ENCODE data around the gene BHMT2.

Gene BHMT2

DNA sequence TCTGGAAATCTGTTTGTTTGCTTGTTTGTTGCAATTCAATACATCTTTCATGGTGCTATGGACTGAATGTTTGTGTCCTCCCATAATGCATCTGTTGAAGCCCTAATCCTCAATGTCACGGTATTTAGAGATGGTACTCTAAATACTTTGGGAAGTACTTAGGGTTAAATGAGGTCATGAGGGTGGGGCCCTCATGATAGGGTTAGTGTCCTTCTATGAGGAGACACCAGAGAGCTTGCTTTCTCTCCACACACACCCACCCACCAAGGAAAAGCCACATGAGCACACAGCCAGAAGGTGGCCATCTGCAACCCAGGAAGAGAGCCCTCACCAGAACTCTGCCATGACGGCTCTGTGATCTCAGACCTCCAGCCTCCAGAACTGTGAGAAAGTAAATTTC is 32.8 kb upstream of the BHMT2 start:
- H3K4me3 ChIP-seq (ENCODE audit: low read depth, low read length) = no peak overlapping the region
- TF ChIP-seq, protein P1, sequence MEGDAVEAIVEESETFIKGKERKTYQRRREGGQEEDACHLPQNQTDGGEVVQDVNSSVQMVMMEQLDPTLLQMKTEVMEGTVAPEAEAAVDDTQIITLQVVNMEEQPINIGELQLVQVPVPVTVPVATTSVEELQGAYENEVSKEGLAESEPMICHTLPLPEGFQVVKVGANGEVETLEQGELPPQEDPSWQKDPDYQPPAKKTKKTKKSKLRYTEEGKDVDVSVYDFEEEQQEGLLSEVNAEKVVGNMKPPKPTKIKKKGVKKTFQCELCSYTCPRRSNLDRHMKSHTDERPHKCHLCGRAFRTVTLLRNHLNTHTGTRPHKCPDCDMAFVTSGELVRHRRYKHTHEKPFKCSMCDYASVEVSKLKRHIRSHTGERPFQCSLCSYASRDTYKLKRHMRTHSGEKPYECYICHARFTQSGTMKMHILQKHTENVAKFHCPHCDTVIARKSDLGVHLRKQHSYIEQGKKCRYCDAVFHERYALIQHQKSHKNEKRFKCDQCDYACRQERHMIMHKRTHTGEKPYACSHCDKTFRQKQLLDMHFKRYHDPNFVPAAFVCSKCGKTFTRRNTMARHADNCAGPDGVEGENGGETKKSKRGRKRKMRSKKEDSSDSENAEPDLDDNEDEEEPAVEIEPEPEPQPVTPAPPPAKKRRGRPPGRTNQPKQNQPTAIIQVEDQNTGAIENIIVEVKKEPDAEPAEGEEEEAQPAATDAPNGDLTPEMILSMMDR (IDR thresholded peaks at IDR 0.05; ENCODE audit: control insufficient read depth, extremely low read depth, insufficient read depth) = no peak
- DNase-seq (ENCODE audit: low read depth) = no peak

DNA sequence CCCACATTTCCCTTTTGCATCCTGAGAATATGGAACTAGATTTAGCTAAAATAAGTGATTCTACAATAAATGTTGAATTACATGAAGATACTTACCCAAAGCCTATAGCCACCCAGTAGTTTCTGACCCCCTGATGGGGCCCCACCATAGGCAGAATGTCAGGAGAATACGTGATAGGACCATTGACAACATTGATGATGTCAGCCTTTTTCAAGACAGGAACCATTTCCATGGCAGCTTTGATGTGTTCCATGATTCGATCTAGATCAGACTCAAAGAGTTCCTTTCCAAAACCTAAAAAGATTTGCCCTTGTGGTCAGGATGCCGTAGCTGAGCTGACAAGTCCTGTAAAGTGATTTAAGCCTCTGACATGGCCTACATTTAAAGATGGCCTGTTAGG is 27.4 kb upstream of the BHMT2 start:
- TF ChIP-seq, protein P1 (IDR thresholded peaks at IDR 0.05; ENCODE audit: control insufficient read depth, extremely low read depth, insufficient read depth) = no peak
- H3K4me3 ChIP-seq (ENCODE audit: low read depth, low read length) = no peak overlapping the region
- DNase-seq (ENCODE audit: low read depth) = no peak

DNA sequence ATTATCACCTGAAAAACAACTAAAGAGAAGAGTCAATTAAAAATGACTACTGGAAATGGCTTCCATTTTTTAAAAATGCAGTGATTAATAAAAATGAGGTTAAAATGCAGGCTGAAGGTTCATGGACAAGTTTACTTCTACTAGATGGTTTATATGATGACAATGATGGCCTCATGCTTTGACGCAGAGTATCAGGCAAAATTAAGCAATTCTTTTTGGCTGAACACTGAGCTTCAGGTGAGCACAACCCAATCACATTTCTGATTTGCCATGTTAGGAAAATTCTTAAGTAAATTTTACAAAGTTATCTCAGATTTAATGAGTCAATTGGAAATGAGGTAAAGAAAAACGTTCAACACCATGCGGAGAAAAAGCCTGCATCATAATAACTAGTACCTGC is 22.4 kb upstream of the BHMT2 start:
- H3K4me3 ChIP-seq (ENCODE audit: low read depth, low read length) = no peak overlapping the region

DNA sequence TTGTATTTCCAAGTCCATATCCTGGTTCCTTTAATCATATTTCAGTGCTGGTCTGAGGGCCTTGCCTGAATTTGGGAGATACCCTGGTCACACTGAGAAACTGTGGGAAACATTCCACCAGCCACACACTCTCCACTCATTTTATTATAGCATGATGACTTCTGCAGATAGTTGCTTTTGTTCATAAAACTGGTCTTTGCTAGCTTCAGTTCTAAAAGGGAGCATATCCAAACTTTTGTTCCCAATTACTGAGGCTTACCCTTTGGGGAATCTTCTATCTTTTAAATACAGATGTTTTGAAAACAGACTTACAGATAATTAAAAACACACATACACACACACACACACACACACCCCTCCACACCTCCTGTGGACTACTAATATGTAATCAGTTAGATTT is 21.1 kb upstream of the BHMT2 start:
- H3K4me3 ChIP-seq (ENCODE audit: low read depth, low read length) = no peak overlapping the region
- DNase-seq (ENCODE audit: low read depth) = no peak
- TF ChIP-seq, protein P1 (IDR thresholded peaks at IDR 0.05; ENCODE audit: control insufficient read depth, extremely low read depth, insufficient read depth) = no peak

More for the DNA sequence above, 22.4 kb upstream of the BHMT2 start:
- TF ChIP-seq, protein P1 (IDR thresholded peaks at IDR 0.05; ENCODE audit: control insufficient read depth, extremely low read depth, insufficient read depth) = no peak
- no peak for DNase-seq (ENCODE audit: low read depth)

DNA sequence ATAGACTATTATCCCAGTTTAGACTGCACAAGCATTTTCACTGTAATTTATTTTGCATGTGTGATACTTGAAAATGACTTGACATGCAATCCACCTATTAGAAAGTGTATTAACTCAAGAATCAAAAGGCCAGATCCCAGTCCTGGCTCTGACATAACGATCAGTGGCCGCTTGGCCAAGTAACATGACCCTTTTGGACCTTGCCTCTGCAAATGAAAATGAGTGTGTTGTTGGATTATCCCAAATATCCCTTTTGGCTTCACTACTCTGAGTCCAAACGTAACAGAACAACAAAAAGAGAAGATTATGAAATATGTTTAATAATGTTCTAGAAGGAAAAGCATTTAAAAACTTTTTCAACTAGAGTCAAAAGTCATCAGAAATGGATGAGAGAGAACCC is 19.1 kb upstream of the BHMT2 start:
- TF ChIP-seq, protein P1 (IDR thresholded peaks at IDR 0.05; ENCODE audit: control insufficient read depth, extremely low read depth, insufficient read depth) = no peak
- no peak for DNase-seq (ENCODE audit: low read depth)
- H3K4me3 ChIP-seq (ENCODE audit: low read depth, low read length) = no peak overlapping the region

DNA sequence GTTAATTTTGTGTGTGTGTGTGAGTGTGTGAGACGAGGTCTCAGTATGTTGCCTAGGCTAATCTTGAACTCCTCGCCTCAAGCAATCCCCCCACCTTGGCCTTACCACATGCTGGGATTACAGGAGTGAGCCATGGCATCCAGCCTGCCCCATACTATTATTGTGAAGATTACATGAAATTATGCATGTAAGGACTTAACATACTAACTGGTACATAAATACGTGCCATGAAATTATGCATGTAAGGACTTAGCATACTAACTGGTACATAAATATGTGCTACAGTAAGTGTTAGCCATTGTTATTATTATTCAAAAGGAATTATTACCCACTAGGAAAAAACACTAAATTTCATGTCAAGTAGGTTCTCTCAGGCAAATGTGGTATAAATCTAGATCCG is 16.2 kb upstream of the BHMT2 start:
- DNase-seq (ENCODE audit: low read depth) = no peak
- TF ChIP-seq, protein P1 (IDR thresholded peaks at IDR 0.05; ENCODE audit: control insufficient read depth, extremely low read depth, insufficient read depth) = no peak
- H3K4me3 ChIP-seq (ENCODE audit: low read depth, low read length) = no peak overlapping the region

DNA sequence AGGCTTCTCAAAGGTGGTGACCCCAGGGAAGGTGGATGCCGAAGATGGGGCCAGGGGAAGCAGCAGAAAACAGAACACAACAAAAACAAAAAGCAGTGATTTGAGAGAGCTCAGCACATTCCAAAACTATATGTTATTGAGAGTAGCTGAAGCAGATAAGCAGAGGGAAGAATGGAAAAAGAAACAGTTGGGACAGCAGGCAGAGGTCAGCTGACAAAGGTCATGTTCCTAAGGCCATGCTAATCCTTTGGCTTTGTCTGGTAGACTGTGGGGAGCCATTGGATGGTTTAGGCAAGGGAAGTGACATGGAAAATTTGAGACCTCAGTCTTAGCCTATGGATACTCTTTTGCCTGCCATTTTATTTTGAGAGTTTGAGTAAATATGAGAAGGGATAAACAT is 14.6 kb upstream of the BHMT2 start:
- TF ChIP-seq, protein P1 (IDR thresholded peaks at IDR 0.05; ENCODE audit: control insufficient read depth, extremely low read depth, insufficient read depth) = no peak
- DNase-seq (ENCODE audit: low read depth) = no peak
- no peak overlapping the region for H3K4me3 ChIP-seq (ENCODE audit: low read depth, low read length)

Measured in LNCaP clone FGC (cell line).